K562 treated with DMSO at 1 percent for 24 hours (cell line): ENCODE measurements around the gene MYO3B. TPM values are rescaled to one million over a fixed set of nuclear protein-coding genes. Genes with fewer than 3 reads are reported as not detected.

Source experiments
- total RNA-seq: library from RNA; unstranded; fragments of 300-600 nt; gene quantifications from 2 replicates; pipeline ENCODE4 v1.2.3, GENCODE V29; 2022; ENCODE audit warnings: low read depth; ENCODE audit not compliant: insufficient read depth

The MYO3B gene
- total RNA-seq, result 0.34 and 0.56 TPM in 2 replicates

GRCh38 chr2:170177950-170178781 is at the start of gene MYO3B:
Gene MYO3B (plus strand): TSS chr2:170178147. CDS start chr2:170178288, 141 bp downstream.

